Measurements from ENCODE around the gene PDX1. TPM values are rescaled to one million over a fixed set of nuclear protein-coding genes. Genes with fewer than 3 reads are reported as not detected.

The PDX1 gene
- polyA plus RNA-seq (ENCODE audit: insufficient read length in 3 of 3): not detected

DNA sequence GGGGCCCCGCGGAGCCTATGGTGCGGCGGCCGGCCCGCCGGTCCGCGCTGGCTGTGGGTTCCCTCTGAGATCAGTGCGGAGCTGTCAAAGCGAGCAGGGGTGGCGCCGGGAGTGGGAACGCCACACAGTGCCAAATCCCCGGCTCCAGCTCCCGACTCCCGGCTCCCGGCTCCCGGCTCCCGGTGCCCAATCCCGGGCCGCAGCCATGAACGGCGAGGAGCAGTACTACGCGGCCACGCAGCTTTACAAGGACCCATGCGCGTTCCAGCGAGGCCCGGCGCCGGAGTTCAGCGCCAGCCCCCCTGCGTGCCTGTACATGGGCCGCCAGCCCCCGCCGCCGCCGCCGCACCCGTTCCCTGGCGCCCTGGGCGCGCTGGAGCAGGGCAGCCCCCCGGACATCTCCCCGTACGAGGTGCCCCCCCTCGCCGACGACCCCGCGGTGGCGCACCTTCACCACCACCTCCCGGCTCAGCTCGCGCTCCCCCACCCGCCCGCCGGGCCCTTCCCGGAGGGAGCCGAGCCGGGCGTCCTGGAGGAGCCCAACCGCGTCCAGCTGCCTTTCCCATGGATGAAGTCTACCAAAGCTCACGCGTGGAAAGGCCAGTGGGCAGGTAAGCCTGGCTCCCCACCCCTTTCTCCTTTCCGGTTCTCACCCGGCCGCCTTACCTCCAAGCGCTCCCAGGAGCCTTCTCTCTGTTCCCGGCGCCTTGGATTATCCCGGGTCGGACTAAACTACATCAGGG, at the start of gene PDX1:
TSS of gene PDX1 (plus strand) at position 67 of the 743 bp plus-strand sequence. CDS start at position 206, 139 bp downstream.
- DNase-seq (ENCODE audit: low read depth in 3 of 3, low spot score in 2 of 3): no peak

DNA sequence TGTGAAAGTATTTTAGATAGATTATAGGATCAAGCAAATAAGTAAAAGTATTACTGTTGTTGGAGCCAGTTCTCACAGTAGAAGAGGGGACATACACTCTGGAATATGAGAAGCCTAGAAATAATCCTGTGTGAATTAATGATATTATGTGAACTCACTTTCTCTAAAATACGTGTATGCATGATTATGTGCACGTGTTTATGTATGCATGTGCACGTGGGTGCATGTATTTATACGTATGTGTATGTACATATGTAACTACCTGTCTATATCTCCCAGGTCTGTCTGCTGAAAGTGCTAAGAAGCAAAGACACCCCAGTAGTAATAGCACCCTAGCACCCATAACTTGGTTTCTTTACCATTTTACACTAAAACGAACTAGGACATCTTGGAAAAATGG, 41.5 kb upstream of the PDX1 start:
- DNase-seq (ENCODE audit: low read depth in 3 of 3, low spot score in 2 of 3): no peak

DNA sequence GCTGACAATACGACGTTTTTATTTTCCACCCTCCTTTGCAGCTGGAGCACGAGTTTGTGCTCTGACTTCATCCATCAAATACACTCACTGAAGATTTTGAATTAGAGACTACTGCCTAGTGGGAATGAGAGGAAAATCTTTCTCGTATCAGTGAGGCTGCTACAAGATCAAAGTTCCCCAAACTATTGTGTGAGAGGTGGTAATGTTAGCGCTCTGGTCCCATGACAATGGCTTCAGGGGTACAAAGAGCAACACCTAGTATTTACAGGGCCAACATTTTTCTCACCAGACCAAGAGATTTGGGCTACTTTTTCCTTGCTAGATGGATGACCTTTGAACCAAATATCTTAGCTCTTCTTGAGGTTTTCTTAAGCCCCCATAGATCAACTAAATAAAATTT, 30.3 kb upstream of the PDX1 start:
- no peak for DNase-seq (ENCODE audit: low read depth in 3 of 3, low spot score in 2 of 3)

DNA sequence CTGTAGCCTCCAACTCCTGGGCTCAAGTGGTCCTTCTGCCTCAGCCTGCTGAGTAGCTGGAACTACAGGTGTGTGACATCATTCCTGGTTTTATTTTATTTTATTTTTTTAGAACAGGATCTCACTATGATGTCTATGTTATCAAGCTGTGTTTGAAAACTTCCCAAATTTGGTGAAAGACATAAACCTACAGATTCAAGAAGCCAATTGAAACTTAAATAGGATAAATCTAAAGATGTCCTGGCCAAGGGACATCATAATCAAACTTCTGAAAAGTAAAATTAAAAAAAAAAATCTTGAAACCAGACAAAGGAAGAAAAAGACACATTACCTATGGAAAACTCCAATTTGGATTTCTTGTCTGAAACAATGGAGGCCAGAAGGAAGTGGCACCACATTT, 23.1 kb upstream of the PDX1 start:
- DNase-seq (ENCODE audit: low read depth in 3 of 3, low spot score in 2 of 3): no peak

DNA sequence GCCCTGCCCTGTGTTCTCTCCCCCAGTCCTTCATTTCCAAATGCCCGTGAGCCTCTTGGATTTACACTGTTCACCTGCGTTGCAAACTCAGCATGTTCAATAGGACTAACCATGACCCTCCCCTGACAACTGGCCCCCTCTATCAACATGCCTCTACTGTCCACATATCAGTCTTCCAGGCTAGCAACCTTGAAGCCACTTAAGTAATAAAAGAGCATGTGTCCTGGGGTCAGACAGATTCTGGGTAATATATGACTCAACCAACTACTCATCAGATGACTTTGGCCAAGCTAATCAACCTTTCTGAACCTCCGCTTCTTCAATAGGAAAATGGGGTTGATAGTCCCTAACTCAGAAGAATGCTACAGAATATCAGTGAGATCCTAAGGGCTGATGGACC, 15.1 kb upstream of the PDX1 start:
- no peak for DNase-seq (ENCODE audit: low read depth in 3 of 3, low spot score in 2 of 3)

DNA sequence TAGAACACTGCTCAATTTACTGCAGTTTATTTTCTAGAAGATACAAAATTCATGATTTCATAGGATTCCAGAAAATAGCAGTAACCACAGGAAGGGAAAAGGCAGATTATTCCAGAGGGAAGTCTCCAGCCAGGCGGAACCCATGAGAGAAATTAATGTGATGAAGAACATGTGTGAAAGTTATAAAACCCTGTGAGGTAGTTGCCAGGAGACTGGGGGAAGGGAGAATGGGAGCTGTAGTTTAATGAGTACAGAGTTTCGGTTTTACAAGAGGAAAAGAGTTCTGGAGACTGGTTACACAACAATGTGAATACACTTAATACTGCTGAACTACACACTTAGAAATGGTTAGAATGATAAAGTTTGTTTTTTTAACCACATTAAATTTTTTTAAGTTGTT, 14.2 kb upstream of the PDX1 start:
- DNase-seq (ENCODE audit: low read depth in 3 of 3, low spot score in 2 of 3): no peak

DNA sequence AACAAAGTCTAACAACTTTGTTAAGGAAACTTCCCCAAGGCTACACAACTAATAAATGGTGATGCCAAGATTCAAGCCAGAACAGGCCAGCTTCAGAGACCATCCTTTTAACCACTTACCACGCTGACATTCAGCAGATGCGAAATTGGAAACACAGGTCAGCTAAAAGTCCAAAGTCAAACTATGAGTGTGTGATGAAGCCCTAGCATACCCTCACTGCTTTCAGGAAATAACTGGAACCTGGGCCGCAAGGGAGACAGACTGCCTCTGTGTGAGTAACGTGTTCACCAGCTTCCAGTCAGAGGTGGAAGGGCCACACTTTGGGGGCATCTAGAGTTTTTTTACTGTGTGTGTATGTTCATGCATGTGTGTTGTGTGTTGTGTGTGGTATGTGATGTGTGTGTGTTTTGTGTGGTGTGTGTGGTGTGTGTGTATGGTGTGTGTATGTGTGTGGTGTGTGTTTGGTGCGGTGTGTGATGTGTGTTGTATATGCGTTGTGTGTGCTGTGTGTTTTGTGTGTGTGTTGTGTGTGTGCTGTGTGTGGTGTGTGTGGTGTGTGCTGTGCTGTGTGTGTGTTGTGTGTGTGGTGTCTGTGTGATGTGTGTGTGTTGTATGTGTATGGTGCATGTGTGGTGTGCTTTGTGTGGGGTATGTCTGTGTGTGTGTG, 12.5 kb upstream of the PDX1 start:
- no peak for DNase-seq (ENCODE audit: low read depth in 3 of 3, low spot score in 2 of 3)

DNA sequence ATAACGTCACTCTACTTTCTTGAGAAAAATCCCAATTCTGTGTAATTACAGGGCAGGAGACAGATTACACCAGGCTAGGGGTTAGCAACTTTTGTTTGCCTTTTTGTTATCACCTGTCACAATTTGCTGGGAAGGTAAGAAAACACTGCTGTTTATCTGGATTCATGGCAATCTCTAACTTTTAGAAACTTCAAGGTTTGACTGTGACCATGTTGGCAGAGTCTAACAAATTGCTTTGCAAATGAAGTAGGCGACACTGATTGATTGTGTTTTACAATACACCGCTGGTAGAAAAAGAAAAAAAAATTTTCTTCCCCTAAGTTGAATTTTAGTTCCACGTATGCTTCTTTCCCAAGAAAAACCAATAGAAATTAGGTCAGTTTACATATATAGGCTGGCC, 10.4 kb upstream of the PDX1 start:
- DNase-seq (ENCODE audit: low read depth in 3 of 3, low spot score in 2 of 3): no peak

DNA sequence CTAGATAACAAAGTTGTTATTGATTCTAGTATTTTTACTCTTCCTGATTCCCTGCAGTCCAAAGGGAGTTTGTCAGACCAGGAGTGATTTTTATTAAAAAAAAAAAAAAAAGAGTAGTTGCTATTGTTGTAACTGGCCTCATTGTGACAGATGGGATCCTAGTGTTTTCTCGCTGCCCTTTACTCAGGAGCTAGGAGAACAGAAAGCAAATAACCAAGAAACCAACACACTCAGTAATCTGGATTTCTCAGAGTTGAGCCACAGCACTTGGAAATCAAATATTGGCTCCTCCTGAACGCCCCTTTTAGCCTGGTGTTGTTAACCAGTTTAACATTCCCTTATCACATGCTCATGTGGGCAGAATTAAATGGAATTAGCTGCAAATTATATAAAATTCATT, 8.3 kb upstream of the PDX1 start:
- DNase-seq (ENCODE audit: low read depth in 3 of 3, low spot score in 2 of 3): no peak

DNA sequence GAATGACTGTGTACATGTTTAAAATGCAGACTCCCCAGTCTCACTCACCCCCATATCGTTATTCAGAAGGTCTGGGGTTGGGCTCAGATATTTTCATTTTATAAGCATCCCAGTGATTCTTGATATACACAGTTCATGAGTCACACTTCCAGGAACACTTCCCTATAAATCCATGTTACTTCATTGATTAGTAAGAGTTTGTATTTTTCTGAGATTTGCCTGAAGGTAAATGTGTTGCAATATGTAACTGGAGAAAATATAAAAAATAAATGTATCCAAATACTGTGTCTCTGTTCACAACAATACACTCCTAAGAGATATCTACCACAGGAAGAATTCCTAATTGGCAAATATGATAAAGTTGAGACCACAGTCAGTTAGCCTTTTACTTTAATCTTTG, 6.6 kb upstream of the PDX1 start:
- DNase-seq (ENCODE audit: low read depth in 3 of 3, low spot score in 2 of 3): no peak

DNA sequence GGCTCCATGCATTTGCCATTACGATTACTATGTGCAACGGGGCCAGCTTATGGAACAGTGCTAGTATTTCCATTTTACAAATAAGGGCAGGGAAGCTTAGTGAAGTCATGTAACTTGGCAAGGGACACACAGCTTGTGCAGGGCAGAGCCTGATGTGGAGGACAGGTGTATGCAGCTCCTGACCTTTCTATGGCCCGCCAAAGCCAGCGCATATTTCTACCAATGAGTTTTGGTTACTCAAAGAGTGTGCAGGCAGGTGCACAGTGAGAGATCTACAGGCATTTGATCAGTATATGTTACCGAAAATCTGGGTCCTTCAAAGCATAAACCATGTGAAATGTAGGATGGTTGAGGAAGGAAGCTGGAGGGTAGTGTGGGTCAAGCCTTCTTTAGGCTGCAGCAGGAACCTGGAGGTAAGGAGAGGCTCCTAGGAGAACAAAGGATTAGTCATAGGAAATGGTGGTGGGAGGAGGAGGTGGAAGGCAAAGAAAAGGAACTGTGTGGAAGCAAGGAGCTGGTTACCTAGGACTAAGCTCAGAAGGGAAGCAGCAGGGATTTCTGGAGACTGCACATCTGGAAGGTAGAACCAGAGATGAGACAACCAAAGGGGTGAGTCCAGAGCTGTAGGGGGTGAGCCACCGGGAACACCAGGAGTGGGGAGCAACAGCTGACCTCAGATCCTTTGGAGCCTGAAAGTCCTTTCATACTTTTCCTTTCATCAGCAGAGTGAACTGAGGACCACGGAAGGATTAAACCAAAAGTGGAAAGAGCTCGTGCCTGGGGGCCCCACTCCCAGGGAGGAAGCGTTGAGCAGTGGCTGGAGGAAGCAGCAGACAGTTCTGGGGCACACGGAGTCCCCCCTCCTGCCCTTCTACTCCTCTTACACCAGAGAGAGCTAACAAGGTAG, 4.2 kb upstream of the PDX1 start:
- no peak for DNase-seq (ENCODE audit: low read depth in 3 of 3, low spot score in 2 of 3)

DNA sequence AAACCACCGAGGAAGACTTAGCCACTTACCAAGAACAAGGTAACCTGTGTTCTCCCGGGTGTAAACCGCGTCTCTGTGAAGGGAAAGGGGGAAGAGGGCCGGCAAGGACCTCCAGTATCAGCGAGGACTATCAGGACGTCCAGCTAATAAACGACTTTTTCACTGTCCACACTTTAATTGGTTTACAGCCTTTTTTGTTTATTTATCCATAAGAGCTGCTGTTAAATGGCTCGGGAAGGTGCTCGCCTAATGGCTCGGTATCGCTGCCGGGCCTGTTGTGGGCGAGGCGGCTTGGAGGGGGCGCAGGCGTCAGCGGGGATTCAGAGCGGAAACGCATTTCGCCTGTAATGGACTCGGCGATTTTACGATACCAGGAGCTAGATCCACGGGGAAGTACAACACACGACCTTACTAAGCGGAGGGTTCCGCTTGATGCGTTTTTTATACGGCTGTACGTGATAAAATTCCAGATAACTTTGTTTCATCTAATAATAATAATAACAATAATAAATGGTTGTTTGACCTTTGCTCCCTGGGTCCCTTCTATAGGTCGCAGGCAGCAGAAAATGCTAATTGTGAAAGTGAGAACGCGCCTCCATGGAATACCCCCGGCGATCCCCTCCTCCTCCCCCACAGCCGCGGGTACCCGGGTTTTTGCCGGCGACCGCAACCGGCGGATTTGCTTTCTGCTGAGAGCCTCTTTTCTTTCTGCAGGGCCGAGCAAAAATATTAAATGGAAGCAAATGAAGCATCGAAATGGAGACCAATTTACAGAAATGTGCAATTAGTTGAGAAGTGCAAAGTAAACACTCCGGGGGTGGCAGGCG, 2.5 kb upstream of the PDX1 start:
- no peak for DNase-seq (ENCODE audit: low read depth in 3 of 3, low spot score in 2 of 3)

DNA sequence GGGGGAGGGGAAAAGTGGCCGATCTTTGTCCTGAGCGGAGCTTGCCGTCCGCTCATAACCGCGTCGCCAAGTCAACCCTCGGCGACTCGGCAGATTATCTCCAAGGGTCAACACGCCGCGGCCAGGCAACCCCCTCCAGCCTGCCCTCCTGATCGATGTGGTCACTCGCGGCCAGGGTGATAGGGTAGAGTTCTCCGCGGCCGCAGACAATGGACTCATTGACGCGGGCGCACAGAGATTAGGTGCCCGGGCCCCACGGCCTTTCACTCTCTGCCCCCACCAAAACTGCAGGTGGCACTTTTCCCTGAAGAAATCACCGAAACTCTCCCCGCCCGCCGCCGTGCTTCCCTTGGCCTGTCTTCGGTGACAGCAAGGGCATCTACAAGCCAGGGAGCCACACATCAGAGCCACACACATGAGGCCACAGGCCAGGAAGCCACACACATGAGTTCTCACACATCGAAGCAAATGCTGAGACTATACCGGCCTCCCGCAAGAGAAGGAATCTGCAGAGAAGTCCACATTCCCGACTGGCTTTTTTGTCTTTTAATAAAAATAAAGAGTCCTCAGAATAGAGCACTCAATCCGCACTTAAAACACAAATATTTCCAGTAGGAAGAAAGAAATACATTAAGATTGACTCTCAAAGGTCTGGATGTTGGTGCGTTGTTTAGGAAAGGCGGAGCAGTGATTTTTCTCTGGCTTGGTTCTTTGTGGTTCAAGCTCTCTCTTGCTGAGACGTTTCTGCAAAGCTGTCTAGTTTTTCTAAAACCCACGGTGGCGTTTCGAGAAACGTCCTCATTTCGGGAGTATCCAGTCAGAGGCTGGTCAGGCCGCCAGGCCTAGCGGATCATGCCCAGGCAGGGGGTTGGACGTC, 1.5 kb upstream of the PDX1 start:
- DNase-seq (ENCODE audit: low read depth in 3 of 3, low spot score in 2 of 3): no peak

DNA sequence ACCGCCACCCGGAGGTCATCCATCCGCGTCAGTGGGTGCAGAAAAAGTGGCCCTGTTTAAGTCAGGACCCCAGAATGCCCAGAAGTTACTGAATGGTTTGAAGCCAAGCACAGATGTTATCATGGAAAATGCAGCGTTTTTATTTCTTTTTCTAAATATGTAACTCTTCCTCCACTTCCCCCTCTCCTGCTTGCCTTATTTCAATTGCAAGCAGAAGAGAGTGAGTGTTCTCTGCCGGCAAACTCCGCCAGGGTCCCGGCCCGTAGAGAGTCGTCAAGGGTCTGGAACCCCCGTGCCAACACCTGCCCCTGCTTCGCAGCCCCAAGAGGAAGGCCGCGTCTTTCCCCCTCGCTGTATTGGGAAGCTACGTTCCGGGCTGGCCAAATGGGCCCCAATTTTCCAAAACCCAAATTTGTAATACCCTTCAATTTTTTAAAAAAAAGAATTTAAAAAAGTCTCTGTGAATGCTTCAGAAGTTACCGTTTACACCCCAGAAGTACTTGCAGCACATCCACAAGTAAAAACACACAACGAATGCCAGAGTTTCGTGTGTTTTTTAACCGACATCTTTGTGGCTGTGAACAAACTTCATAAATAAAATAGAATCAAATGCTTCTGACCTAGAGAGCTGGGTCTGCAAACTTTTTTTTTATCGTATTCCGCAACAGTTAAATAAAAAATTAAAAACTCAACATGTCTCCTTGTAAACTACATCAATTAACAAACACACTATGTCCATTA, 712 bp upstream of the PDX1 start:
- no peak for DNase-seq (ENCODE audit: low read depth in 3 of 3, low spot score in 2 of 3)

DNA sequence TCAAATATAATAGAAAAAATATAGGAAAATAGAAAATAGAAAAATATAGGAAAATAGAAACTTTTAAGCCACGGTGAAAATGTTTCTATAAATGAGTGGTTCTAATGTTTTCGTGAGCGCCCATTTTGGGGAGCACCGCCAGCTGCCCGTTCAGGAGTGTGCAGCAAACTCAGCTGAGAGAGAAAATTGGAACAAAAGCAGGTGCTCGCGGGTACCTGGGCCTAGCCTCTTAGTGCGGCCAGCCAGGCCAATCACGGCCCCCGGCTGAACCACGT, 204 bp upstream of the PDX1 start:
- DNase-seq (ENCODE audit: low read depth in 3 of 3, low spot score in 2 of 3): no peak

DNA sequence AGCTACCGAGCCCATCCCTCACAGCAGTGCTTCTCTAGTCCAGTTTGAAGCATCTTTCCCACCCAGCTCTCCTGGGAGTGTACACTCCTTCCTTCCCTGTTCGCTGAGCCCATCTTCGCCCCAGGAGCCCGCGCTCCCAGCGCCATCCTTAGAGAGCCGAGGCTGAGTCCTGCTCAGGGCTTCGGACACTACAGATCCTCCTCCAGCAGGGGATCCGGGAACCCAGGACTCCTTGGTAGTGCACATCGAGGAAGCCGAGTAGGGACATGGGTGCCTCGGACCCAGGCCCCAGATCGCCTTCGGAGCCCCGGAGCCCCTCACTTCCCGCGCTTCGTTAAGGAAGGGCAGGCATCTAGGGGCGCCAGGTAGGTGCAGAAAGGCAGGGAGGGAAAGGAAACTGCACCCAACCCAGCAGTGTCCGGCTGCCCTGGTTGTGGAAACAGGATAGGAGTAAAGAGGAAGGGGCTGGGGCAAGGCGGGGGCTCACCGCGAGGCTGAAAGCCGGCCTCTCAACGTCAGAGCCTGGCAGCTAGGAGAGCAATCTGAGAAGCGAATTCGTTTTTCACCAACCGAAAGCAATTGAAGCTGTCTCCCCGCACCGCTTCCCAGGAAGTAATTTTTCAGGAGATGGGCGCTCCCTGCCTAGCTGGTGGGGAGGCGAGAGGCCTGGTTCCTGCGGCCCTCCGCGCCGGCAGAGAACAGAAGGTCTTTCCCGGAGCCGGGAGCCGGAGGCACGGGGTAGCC, 1.0 kb downstream of the PDX1 start:
- DNase-seq (ENCODE audit: low read depth in 3 of 3, low spot score in 2 of 3): no peak

DNA sequence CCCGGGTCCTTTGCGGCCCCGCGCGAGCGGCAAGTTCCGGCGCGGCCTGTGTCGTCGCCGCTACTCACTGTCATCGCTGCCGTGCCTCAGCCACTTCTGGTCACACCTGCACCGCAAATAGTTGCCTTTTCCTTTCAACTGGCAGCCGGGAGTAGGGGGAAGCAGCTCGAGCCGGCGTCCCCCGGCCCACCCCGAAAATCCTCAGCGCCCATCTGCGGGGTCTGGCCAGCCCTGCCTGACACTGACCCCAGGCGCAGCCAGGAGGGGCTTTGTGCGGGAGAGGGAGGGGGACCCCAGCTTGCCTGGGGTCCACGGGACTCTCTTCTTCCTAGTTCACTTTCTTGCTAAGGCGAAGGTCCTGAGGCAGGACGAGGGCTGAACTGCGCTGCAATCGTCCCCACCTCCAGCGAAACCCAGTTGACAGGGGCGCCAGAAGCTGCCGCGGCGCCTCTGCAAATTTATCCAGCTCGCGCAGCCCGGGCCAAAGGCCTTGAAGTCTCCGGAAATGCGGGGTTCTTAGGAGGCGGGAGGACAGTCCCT, 1.7 kb downstream of the PDX1 start:
- DNase-seq (ENCODE audit: low read depth in 3 of 3, low spot score in 2 of 3): no peak
